ENCODE data around the gene NPC1.
"Not testable (repeated sequence)": the region's sequence is repeated elsewhere in the genome, so short reads cannot be mapped to it uniquely, and the experiment has no call there.

The NPC1 gene

GRCh38 chr18:23586249-23587196 lies at the start of gene NPC1:
NPC1 (minus strand) TSS chr18:23586506; CDS start chr18:23586343, 163 bp downstream.
- DNase-seq (ENCODE audit: low read depth): peak; percentile 88

- no peak for DNase-seq (ENCODE audit: low read depth)
Observed at GRCh38 chr18:23636071-23636399, 49.7 kb upstream of the NPC1 start.

- DNase-seq (ENCODE audit: low read depth): no peak
Observed at GRCh38 chr18:23635283-23636070, 49.2 kb upstream of the NPC1 start.

GRCh38 chr18:23634692-23635091 lies 48.4 kb upstream of the NPC1 start:
- DNase-seq (ENCODE audit: low read depth): no peak

GRCh38 chr18:23632615-23633014 lies 46.3 kb upstream of the NPC1 start:
- DNase-seq (ENCODE audit: low read depth): no peak

- no peak for DNase-seq (ENCODE audit: low read depth)
Observed at GRCh38 chr18:23631746-23632145, 45.4 kb upstream of the NPC1 start.

- no peak for DNase-seq (ENCODE audit: low read depth)
Observed at GRCh38 chr18:23631312-23631711, 45.0 kb upstream of the NPC1 start.

GRCh38 chr18:23629444-23629946 lies 43.2 kb upstream of the NPC1 start:
- DNase-seq (ENCODE audit: low read depth): no peak

- DNase-seq (ENCODE audit: low read depth): no peak
Observed at GRCh38 chr18:23627970-23628369, 41.7 kb upstream of the NPC1 start.

GRCh38 chr18:23627321-23627720 lies 41.0 kb upstream of the NPC1 start:
- DNase-seq (ENCODE audit: low read depth): no peak

GRCh38 chr18:23626451-23627279 lies 40.4 kb upstream of the NPC1 start:
- DNase-seq (ENCODE audit: low read depth): no peak

GRCh38 chr18:23623040-23623439 lies 36.7 kb upstream of the NPC1 start:
- no peak for DNase-seq (ENCODE audit: low read depth)

GRCh38 chr18:23619388-23619881 lies 33.1 kb upstream of the NPC1 start:
- no peak for DNase-seq (ENCODE audit: low read depth)

GRCh38 chr18:23618862-23619387 lies 32.6 kb upstream of the NPC1 start:
- DNase-seq (ENCODE audit: low read depth): no peak

GRCh38 chr18:23617412-23618014 lies 31.2 kb upstream of the NPC1 start:
- DNase-seq (ENCODE audit: low read depth): no peak

- DNase-seq (ENCODE audit: low read depth): no peak
Observed at GRCh38 chr18:23616258-23616657, 30.0 kb upstream of the NPC1 start.

GRCh38 chr18:23614891-23615290 lies 28.6 kb upstream of the NPC1 start:
- no peak for DNase-seq (ENCODE audit: low read depth)

- DNase-seq (ENCODE audit: low read depth): no peak
Observed at GRCh38 chr18:23614413-23614812, 28.1 kb upstream of the NPC1 start.

GRCh38 chr18:23613091-23613475 lies 26.8 kb upstream of the NPC1 start:
- DNase-seq (ENCODE audit: low read depth): not testable (repeated sequence)

- no peak for DNase-seq (ENCODE audit: low read depth)
Observed at GRCh38 chr18:23612434-23613090, 26.3 kb upstream of the NPC1 start.
